Thyroid gland (tissue), 4 donors: ENCODE measurements around the gene SUPT6H. TPM values are rescaled to one million over a fixed set of nuclear protein-coding genes. Genes with fewer than 3 reads are reported as not detected.

Source experiments
- DNase-seq, 2 donors: peaks; one replicate each; pipeline ENCODE4 v3.0.0-alpha.2; 2019
- H3K27ac ChIP-seq, 3 donors: fragments of 200-600 bp; sonication (generic); 1 replicate in 2 of 3; 2 replicates in 1 of 3; pipeline ENCODE4 v1.5.1; 2016 to 2019; ENCODE audit warnings: mild to moderate bottlenecking in 1 of 3, moderate library complexity in 1 of 3
- H3K27me3 ChIP-seq: fragments of 200-600 bp; sonication (generic); one replicate; pipeline ENCODE4 v1.5.1; 2019
- H3K36me3 ChIP-seq, 2 donors: fragments of 200-600 bp; sonication (generic); one replicate each; pipeline ENCODE4 v1.5.1; 2016 to 2019
- H3K4me1 ChIP-seq, 2 donors: fragments of 200-600 bp; sonication (generic); one replicate each; pipeline ENCODE4 v1.5.1; 2017 to 2019
- H3K4me3 ChIP-seq, 3 donors: fragments of 200-600 bp; sonication (generic); replicated peaks in 1 of 3; 1 replicate in 2 of 3; 2 replicates in 1 of 3; pipeline ENCODE4 v1.5.1; 2016; ENCODE audit warnings: mild to moderate bottlenecking in 1 of 3
- H3K9me3 ChIP-seq: fragments of 200-600 bp; sonication (generic); one replicate; pipeline ENCODE4 v1.5.1; 2017
- POLR2A ChIP-seq, 2 donors: fragments of 450-650 bp; IDR thresholded peaks; one replicate each; pipeline ENCODE4 v1.6.1; 2017; ENCODE audit warnings: antibody characterized with exemption in 2 of 2, mild to moderate bottlenecking in 2 of 2, moderate library complexity in 1 of 2
- WGBS, 2 donors: methylation state at CpG; one replicate each; pipeline ENCODE4 v1.1.5; 2017; 5-methylcytosine and 5-hydroxymethylcytosine counted together
- intact Hi-C: fragments of 100-400 bp; cut with DNase I; formaldehyde crosslinking; loops from one replicate; pipeline ENCODE4 v1.15.1; 2023
- total RNA-seq, 4 donors: library from RNA; depleted of rRNA; stranded (reverse); fragments of >200 nt; gene quantifications; one replicate each; pipeline ENCODE4 v1.2.3, GENCODE V29; 2016
- TF ChIP-seq, protein P1 (sequence below), 6 experiments: fragments of 200-600 bp in 3 of 6; fragments of 450-650 bp in 3 of 6; sonication (generic) in 3 of 6; IDR thresholded peaks; one replicate each; pipeline ENCODE4 v1.5.1; 2016 to 2019; ENCODE audit warnings: antibody characterized with exemption in 6 of 6, mild to moderate bottlenecking in 2 of 6, inconsistent platforms in 1 of 6, moderate library complexity in 1 of 6

The SUPT6H gene
- total RNA-seq, 4 donors from 2014 or later: 49.2 to 117 (median 61.6) TPM

DNA sequence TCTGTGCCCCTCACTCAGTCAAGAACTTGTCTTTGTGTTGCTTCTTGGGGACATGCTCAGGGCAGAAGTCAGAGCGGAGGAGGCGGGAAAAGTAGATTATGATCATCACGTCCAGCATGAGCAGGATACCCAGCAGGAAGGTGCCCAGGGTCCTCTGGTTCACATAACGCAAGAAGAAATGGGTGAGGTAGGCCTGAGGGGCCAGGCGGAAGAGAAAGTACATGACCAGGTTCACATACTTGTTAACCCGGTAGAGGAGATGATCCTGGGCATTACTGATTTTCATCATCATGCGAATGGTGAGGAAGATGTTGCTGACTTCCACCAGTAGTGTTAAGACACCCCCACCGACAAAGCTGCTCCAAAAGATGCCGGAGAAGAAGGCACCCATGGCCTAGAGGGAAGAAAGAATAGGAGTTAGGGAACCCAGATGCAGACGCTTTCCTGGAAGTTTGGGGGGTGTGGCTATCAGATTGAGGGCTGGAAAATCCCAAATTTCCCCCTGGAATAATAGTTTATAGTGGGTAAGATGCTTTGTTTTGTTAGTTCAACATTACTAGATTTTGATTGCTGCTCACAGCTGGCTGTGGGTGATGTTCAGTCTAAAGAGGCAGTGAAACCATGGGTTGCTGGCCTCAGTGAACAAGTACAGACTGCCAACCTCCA, 62.6 kb downstream of the SUPT6H start:
- Histone ChIP-seq H3K36me3 (peaks cover 33 to 36% of the 10 kb centered on the region in 2 donors), H3K9me3 (no peaks in the 10 kb centered on the region), H3K4me3 (no peak overlapping the region), H3K27ac (no peak overlapping the region), H3K4me1 (peaks cover 31 to 32% of the 10 kb centered on the region in 2 donors), H3K27me3 (no peaks in the 10 kb centered on the region)
- TF ChIP-seq, protein P1, sequence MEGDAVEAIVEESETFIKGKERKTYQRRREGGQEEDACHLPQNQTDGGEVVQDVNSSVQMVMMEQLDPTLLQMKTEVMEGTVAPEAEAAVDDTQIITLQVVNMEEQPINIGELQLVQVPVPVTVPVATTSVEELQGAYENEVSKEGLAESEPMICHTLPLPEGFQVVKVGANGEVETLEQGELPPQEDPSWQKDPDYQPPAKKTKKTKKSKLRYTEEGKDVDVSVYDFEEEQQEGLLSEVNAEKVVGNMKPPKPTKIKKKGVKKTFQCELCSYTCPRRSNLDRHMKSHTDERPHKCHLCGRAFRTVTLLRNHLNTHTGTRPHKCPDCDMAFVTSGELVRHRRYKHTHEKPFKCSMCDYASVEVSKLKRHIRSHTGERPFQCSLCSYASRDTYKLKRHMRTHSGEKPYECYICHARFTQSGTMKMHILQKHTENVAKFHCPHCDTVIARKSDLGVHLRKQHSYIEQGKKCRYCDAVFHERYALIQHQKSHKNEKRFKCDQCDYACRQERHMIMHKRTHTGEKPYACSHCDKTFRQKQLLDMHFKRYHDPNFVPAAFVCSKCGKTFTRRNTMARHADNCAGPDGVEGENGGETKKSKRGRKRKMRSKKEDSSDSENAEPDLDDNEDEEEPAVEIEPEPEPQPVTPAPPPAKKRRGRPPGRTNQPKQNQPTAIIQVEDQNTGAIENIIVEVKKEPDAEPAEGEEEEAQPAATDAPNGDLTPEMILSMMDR (IDR thresholded peaks at IDR 0.05): no peak
- no peak for TF ChIP-seq POLR2A (IDR thresholded peaks at IDR 0.05)
- 82 to 87% methylated on average over 10 of the region's 10 CpGs for WGBS, 2 donors
- no peak for DNase-seq
- intact Hi-C loops: loop anchor here (5.0 kb wide), 2 partner anchors 77 to 228 kb away; partner anchors contain the start of genes BLTP2 and PHF12

DNA sequence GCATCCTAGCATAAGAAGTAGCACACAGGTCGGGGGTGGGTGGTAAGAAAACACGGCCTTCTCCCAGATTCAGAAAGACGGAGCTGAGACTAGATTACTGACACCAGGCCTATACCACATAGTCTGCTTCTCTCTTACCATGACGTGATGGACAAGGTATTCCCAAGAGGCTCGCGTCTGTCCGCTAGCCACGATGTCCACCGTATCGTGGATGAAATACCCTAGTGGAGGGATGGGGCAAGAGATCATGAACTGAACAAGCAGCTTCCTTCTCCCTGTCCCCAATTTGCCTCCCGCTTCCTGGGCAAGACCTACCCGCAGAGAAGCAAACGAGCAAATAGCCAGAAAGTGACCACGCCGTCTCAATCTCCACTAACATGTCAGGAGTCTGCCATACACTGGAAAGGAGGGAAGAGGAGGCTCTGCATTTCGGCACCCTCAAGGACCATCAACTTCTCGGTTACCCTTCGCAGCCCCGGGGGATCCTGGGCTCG, 63.2 kb downstream of the SUPT6H start:
- peak overlapping the region in 1 of 3 donors; percentile 55 for H3K4me3 ChIP-seq
- WGBS, 2 donors: 36 to 37% methylated on average over 15 to 20 of the region's 20 CpGs

DNA sequence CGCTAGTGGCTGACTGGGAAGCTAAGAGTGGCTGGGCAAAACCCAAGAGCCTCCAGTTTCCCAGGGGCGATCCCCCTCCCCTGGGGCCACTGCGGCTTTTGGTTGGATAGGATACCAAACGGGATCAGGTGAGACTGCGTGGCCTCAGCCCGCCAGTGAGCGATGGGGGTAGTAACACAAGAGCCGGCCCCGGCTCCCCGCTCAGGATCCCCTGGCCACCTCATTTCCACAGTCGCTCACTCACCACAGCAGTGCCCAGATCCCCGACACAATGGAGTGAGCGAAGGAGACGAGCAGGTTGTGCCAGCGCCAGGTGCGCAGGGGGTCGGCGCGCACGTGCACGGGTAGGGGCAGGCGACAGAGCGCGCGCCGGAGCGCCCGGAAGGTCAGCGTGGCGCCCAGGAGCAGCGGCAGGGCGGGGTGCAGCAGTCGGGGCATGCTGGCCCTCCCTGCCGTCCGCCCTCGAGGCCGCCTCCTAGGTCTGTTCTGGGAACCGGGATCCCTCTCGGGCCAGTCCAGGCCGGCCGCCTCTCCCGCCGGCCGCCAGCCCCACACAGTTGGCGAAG, 63.7 kb downstream of the SUPT6H start:
- no peaks in the 10 kb centered on the region for H3K27me3 ChIP-seq
- 1 to 3% methylated on average over 10 to 11 of the region's 45 CpGs for WGBS, 2 donors
- TF ChIP-seq, protein P1 (IDR thresholded peaks at IDR 0.05): no peak
- peak in 1 of 2 donors; percentile 47 for TF ChIP-seq POLR2A (IDR thresholded peaks at IDR 0.05)
- DNase-seq: peak in 1 of 2 donors; percentile 86
- H3K36me3 ChIP-seq: peaks cover 33 to 36% of the 10 kb centered on the region in 2 donors
- intact Hi-C loops: loop anchor here (5.0 kb wide), 2 partner anchors 78 to 227 kb away; partner anchors contain the start of genes BLTP2 and PHF12
- H3K4me1 ChIP-seq: peaks cover 25 to 27% of the 10 kb centered on the region in 2 donors
- H3K4me3 ChIP-seq: peak overlapping the region in 1 of 3 donors; percentile 55
- no peaks in the 10 kb centered on the region for H3K9me3 ChIP-seq
- peak overlapping the region; percentile 5 to 98 (median 49) for H3K27ac ChIP-seq

More for the DNA sequence above, 63.2 kb downstream of the SUPT6H start:
- TF ChIP-seq, protein P1 (IDR thresholded peaks at IDR 0.05): no peak
- no peak for TF ChIP-seq POLR2A (IDR thresholded peaks at IDR 0.05)
- no peak for DNase-seq
- peaks cover 33 to 36% of the 10 kb centered on the region in 2 donors for H3K36me3 ChIP-seq
- peaks cover 30 to 32% of the 10 kb centered on the region in 2 donors for H3K4me1 ChIP-seq
- no peaks in the 10 kb centered on the region for H3K27me3 ChIP-seq
- H3K27ac ChIP-seq: peak overlapping the region; percentile 5 to 98 (median 49)
- intact Hi-C loops: loop anchor here (5.0 kb wide), 2 partner anchors 78 to 227 kb away; partner anchors contain the start of genes BLTP2 and PHF12
- H3K9me3 ChIP-seq: no peaks in the 10 kb centered on the region

DNA sequence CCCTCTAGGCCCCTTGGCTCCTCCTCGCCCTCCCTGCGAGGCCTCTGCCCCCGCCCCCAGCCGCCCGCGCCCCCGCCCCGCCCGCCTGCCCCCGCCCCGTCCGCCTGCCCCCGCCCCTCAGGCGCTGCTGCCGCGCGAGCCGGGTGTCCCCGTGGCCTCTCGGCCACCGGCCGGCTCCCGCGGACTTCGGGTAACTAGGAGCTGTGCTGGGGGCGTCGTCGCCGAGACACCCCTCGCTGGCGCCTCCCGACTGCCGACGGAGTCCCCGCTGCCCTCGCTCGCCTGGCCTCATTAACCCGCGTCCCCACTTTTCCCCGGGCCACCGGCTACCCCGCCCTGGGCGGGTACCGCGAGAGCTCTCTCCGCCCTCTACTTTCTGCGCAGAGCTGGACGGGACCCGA, 64.2 kb downstream of the SUPT6H start, which contains the start of gene TLCD1:
TLCD1 (minus strand) TSS at position 8 of the 401 bp plus-strand sequence. CDS start 136 bp downstream, outside the sequence.
- Histone ChIP-seq H3K27me3 (no peaks in the 10 kb centered on the region), H3K9me3 (no peaks in the 10 kb centered on the region), H3K36me3 (peaks cover 28 to 35% of the 10 kb centered on the region in 2 donors), H3K27ac (peak within 1 kb of the TSS; percentile 92 to 98 (median 94)), H3K4me3 (peak within 1 kb of the TSS in 2 of 3 donors; percentile 34 to 55), H3K4me1 (peaks cover 20 to 22% of the 10 kb centered on the region in 2 donors)
- intact Hi-C loops: loop anchor here (5.0 kb wide), 2 partner anchors 79 to 226 kb away; partner anchors contain the start of genes BLTP2 and PHF12
- WGBS, 2 donors: 2% methylated on average over 11 of the region's 49 CpGs; no CpG with 5 or more reads in 1 of the 2 donors
- DNase-seq: peak; percentile 77 to 80
- TF ChIP-seq POLR2A (IDR thresholded peaks at IDR 0.05): no peak
- TF ChIP-seq, protein P1 (IDR thresholded peaks at IDR 0.05): no peak
